D721Med (cell line): ENCODE measurements around the gene ERF.

Source experiments
- DNase-seq: peaks from one replicate; pipeline ENCODE4 v3.0.0; 2011; ENCODE audit warnings: low spot score; ENCODE audit not compliant: insufficient read length
- FAIRE-seq: peaks from 2 replicates; lab custom pipeline; 2011; peaks lifted over from hg19 to GRCh38; lab: Jason Lieb, UNC
- CTCF ChIP-seq: IDR thresholded peaks from 2 replicates; pipeline ENCODE4 v1.5.1; 2012; ENCODE audit warnings: mild to moderate bottlenecking, control low read depth; ENCODE audit not compliant: insufficient read depth; ENCODE audit errors: missing control alignments

ERF gene

GRCh38 chr19:42287017-42287826 lies 32.3 kb upstream of the ERF start:
- TF ChIP-seq CTCF, result no peak
- no peak for DNase-seq
- FAIRE-seq, result no peak

GRCh38 chr19:42286349-42287016 lies 31.6 kb upstream of the ERF start:
- TF ChIP-seq CTCF, result no peak
- DNase-seq (no peak), FAIRE-seq (no peak)

GRCh38 chr19:42285988-42286348 lies 31.0 kb upstream of the ERF start:
- no peak for FAIRE-seq
- TF ChIP-seq CTCF, result no peak
- DNase-seq, result no peak

GRCh38 chr19:42285541-42285941 lies 30.6 kb upstream of the ERF start:
- TF ChIP-seq CTCF, result no peak
- DNase-seq (no peak), FAIRE-seq (no peak)

- no peak for DNase-seq
- TF ChIP-seq CTCF, result no peak
- FAIRE-seq, result no peak
Measured at GRCh38 chr19:42284591-42285341, 29.8 kb upstream of the ERF start.

GRCh38 chr19:42284066-42284501 lies 29.2 kb upstream of the ERF start:
- DNase-seq (peak; percentile 84), FAIRE-seq (no peak)
- TF ChIP-seq CTCF, result no peak
